A549 (cell line): ENCODE data around the gene AK8.

Experiments
- CTCF ChIP-seq: fragments of >200 bp; sonication (Bioruptor Twin); formaldehyde crosslinking; IDR thresholded peaks from 3 replicates; pipeline ENCODE4 v1.5.1; 2016
- POLR2A ChIP-seq: IDR thresholded peaks from 2 replicates; pipeline ENCODE4 v1.6.1; 2012; ENCODE audit warnings: mild to moderate bottlenecking, low read length
- RAD21 ChIP-seq, 2 experiments: fragments of >200 bp in 1 of 2; sonication (Bioruptor Twin) in 1 of 2; formaldehyde crosslinking in 1 of 2; IDR thresholded peaks in 1 of 2; conservative IDR thresholded peaks in 1 of 2; 2 replicates in 1 of 2; 3 replicates in 1 of 2; pipeline ENCODE4 v1.6.1; 2012 to 2018; ENCODE audit warnings: inconsistent platforms in 1 of 2
- RARB ChIP-seq: fragments of 250-450 bp; sonication (Bioruptor Pico); IDR thresholded peaks from 2 replicates; pipeline ENCODE4 v1.8.0; 2021; ENCODE audit warnings: mild to moderate bottlenecking, moderate library complexity
- REST ChIP-seq: fragments of 200-600 bp; sonication (generic); IDR thresholded peaks from 2 replicates; pipeline ENCODE4 v1.6.1; 2016; ENCODE audit warnings: antibody characterized with exemption, mild to moderate bottlenecking, moderate library complexity
- ZNF302 ChIP-seq: fragments of 250-450 bp; sonication (Bioruptor Pico); IDR thresholded peaks from 2 replicates; pipeline ENCODE4 v1.9.0; 2021; ENCODE audit warnings: inconsistent platforms, mild to moderate bottlenecking, moderate library complexity
- TF ChIP-seq, protein P1 (sequence below): fragments of >200 bp; sonication (Bioruptor Twin); formaldehyde crosslinking; IDR thresholded peaks from 3 replicates; pipeline ENCODE4 v1.6.1; 2016
- TF ChIP-seq, protein P2 (sequence below): IDR thresholded peaks from 2 replicates; pipeline ENCODE4 v1.6.1; 2012

GRCh38 chr9:132756214-132756845 is 121.8 kb downstream of the AK8 start:
- TF ChIP-seq POLR2A = no peak
- no peak for TF ChIP-seq CTCF
- TF ChIP-seq RARB (CRISPR knock-in tag) = no peak
- no peak for TF ChIP-seq ZNF302
- TF ChIP-seq, protein P1, sequence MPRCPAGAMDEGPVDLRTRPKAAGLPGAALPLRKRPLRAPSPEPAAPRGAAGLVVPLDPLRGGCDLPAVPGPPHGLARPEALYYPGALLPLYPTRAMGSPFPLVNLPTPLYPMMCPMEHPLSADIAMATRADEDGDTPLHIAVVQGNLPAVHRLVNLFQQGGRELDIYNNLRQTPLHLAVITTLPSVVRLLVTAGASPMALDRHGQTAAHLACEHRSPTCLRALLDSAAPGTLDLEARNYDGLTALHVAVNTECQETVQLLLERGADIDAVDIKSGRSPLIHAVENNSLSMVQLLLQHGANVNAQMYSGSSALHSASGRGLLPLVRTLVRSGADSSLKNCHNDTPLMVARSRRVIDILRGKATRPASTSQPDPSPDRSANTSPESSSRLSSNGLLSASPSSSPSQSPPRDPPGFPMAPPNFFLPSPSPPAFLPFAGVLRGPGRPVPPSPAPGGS = no peak
- TF ChIP-seq REST = no peak
- TF ChIP-seq RAD21 (conservative IDR thresholded peaks at IDR 0.05 in 1 of 2, IDR thresholded peaks at IDR 0.05 in 1 of 2) = no peak
- TF ChIP-seq, protein P2, sequence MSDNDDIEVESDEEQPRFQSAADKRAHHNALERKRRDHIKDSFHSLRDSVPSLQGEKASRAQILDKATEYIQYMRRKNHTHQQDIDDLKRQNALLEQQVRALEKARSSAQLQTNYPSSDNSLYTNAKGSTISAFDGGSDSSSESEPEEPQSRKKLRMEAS = no peak
